WTC11 (cell line): ENCODE data around the gene RNF150. TPM values are rescaled to one million over a fixed set of nuclear protein-coding genes. Genes with fewer than 3 reads are reported as not detected.

Source experiments
- ATAC-seq: fragments of 200-7000 bp; cut with Tn5 transposase; 2 replicates; pipeline ENCODE4 v1.10.0; 2021; ENCODE audit warnings: mild to moderate bottlenecking, moderate library complexity
- CTCF ChIA-PET: fragments of 300-600 bp; sonication (Branson Sonifier 250); formaldehyde crosslinking; loops from one replicate; lab custom pipeline; 2021; ENCODE audit warnings: antibody characterized with exemption; lab: Charles Lee
- POLR2A ChIA-PET: fragments of 350-600 bp; sonication (Branson Sonifier 250); formaldehyde crosslinking; loops from one replicate; lab custom pipeline; 2021; ENCODE audit warnings: antibody characterized with exemption; lab: Charles Lee
- DNase-seq: peaks from one replicate; pipeline ENCODE4 v3.0.0; 2021; ENCODE audit warnings: low spot score
- H3K27ac Mint-ChIP-seq: 2 replicates; pipeline ENCODE4 v1.8.0; 2021; ENCODE audit warnings: mixed read lengths
- H3K27me3 Mint-ChIP-seq: 2 replicates; pipeline ENCODE4 v1.8.0; 2021; ENCODE audit warnings: low read depth, mild to moderate bottlenecking, moderate library complexity, mixed read lengths
- H3K36me3 Mint-ChIP-seq: 2 replicates; pipeline ENCODE4 v1.8.0; 2021; ENCODE audit warnings: mixed read lengths
- H3K4me1 Mint-ChIP-seq: 2 replicates; pipeline ENCODE4 v1.8.0; 2022; ENCODE audit warnings: mixed read lengths
- H3K4me3 Mint-ChIP-seq: 2 replicates; pipeline ENCODE4 v1.8.0; 2021; ENCODE audit warnings: mild to moderate bottlenecking, moderate library complexity, mixed read lengths
- H3K9me3 Mint-ChIP-seq: 2 replicates; pipeline ENCODE4 v1.8.0; 2021; ENCODE audit warnings: mixed read lengths
- ATF1 ChIP-seq: sonication (generic); formaldehyde crosslinking; IDR thresholded peaks from 2 replicates; pipeline ENCODE4 v1.8.1; 2023; ENCODE audit warnings: mild to moderate bottlenecking, moderate library complexity, missing genetic modification reagents
- ETV6 ChIP-seq: sonication (generic); formaldehyde crosslinking; IDR thresholded peaks from 2 replicates; pipeline ENCODE4 v1.8.1; 2022; ENCODE audit warnings: mild to moderate bottlenecking, missing genetic modification reagents
- GTF2I ChIP-seq: fragments of 250-450 bp; sonication (Bioruptor Pico); conservative IDR thresholded peaks from 2 replicates; pipeline ENCODE4 v1.4.0; 2021; ENCODE audit warnings: mild to moderate bottlenecking
- MXD4 ChIP-seq: fragments of 250-450 bp; sonication (Bioruptor Pico); IDR thresholded peaks from 2 replicates; pipeline ENCODE4 v1.8.0; 2021; ENCODE audit warnings: mild to moderate bottlenecking, moderate library complexity, borderline replicate concordance
- NFATC4 ChIP-seq: fragments of 250-450 bp; sonication (Bioruptor Pico); IDR thresholded peaks from 2 replicates; pipeline ENCODE4 v1.9.0; 2021; ENCODE audit warnings: mild to moderate bottlenecking
- RELA ChIP-seq: sonication (generic); formaldehyde crosslinking; IDR thresholded peaks from 2 replicates; pipeline ENCODE4 v1.8.1; 2022; ENCODE audit warnings: missing genetic modification reagents, mild to moderate bottlenecking, borderline replicate concordance
- SMAD3 ChIP-seq: sonication (generic); formaldehyde crosslinking; IDR thresholded peaks from 2 replicates; pipeline ENCODE4 v1.8.0; 2022; ENCODE audit warnings: missing genetic modification reagents, mild to moderate bottlenecking, borderline replicate concordance
- ZNF416 ChIP-seq: fragments of 250-450 bp; sonication (Bioruptor Pico); IDR thresholded peaks from 2 replicates; pipeline ENCODE4 v1.9.0; 2021; ENCODE audit warnings: mild to moderate bottlenecking, inconsistent platforms
- total RNA-seq: library from RNA; stranded (reverse); gene quantifications from 3 replicates; pipeline ENCODE4 v1.2.3, GENCODE V29; 2021
- TF ChIP-seq, protein P1 (sequence below): sonication (generic); formaldehyde crosslinking; IDR thresholded peaks from 2 replicates; pipeline ENCODE4 v1.8.1; 2023; ENCODE audit warnings: mild to moderate bottlenecking, missing genetic modification reagents, borderline replicate concordance
- TF ChIP-seq, protein P2 (sequence below): sonication (generic); formaldehyde crosslinking; IDR thresholded peaks from 2 replicates; pipeline ENCODE4 v1.8.1; 2023; ENCODE audit warnings: mild to moderate bottlenecking, moderate library complexity, missing genetic modification reagents
- TF ChIP-seq, protein P3 (sequence below): fragments of 250-450 bp; sonication (Bioruptor Pico); IDR thresholded peaks from 2 replicates; pipeline ENCODE4 v1.8.0; 2021; ENCODE audit warnings: mild to moderate bottlenecking
- TF ChIP-seq, protein P4 (sequence below): sonication (generic); formaldehyde crosslinking; conservative IDR thresholded peaks from 2 replicates; pipeline ENCODE4 v1.8.1; 2023; ENCODE audit warnings: mild to moderate bottlenecking, low read depth, missing genetic modification reagents, moderate library complexity
- TF ChIP-seq, protein P5 (sequence below): sonication (generic); formaldehyde crosslinking; IDR thresholded peaks from 2 replicates; pipeline ENCODE4 v1.8.1; 2022; ENCODE audit warnings: mild to moderate bottlenecking, moderate library complexity, missing genetic modification reagents
- TF ChIP-seq, protein P6 (sequence below): sonication (generic); formaldehyde crosslinking; IDR thresholded peaks from 2 replicates; pipeline ENCODE4 v1.8.0; 2022; ENCODE audit warnings: missing genetic modification reagents
- TF ChIP-seq, protein P7 (sequence below): sonication (generic); formaldehyde crosslinking; IDR thresholded peaks from 2 replicates; pipeline ENCODE4 v1.8.0; 2022; ENCODE audit warnings: mild to moderate bottlenecking, missing genetic modification reagents
- TF ChIP-seq, protein P8 (sequence below): sonication (generic); formaldehyde crosslinking; IDR thresholded peaks from 2 replicates; pipeline ENCODE4 v1.8.0; 2022; ENCODE audit warnings: mild to moderate bottlenecking, missing genetic modification reagents

Gene RNF150
- total RNA-seq, 1 experiment from 2014 or later, result 5.9 TPM

DNA sequence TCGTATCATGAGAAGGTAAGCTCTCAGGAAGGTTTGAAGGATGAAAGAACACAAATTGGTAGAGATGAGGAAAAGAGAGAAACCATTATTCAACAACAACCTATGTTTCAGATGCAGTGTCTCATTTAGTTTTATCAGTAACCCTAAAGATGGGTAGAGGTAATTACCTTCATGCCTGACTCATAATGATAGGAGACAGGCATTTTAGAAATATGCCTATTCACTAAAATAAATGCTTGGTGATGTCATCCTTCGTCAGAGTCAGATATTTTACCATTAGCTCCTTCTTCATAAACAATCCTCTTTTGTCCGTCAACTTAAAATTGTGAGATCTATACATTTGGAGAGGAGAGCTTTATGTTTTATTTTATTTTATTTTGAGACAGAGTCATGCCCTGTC is 21.5 kb upstream of the RNF150 start:
- TF ChIP-seq, protein P1, sequence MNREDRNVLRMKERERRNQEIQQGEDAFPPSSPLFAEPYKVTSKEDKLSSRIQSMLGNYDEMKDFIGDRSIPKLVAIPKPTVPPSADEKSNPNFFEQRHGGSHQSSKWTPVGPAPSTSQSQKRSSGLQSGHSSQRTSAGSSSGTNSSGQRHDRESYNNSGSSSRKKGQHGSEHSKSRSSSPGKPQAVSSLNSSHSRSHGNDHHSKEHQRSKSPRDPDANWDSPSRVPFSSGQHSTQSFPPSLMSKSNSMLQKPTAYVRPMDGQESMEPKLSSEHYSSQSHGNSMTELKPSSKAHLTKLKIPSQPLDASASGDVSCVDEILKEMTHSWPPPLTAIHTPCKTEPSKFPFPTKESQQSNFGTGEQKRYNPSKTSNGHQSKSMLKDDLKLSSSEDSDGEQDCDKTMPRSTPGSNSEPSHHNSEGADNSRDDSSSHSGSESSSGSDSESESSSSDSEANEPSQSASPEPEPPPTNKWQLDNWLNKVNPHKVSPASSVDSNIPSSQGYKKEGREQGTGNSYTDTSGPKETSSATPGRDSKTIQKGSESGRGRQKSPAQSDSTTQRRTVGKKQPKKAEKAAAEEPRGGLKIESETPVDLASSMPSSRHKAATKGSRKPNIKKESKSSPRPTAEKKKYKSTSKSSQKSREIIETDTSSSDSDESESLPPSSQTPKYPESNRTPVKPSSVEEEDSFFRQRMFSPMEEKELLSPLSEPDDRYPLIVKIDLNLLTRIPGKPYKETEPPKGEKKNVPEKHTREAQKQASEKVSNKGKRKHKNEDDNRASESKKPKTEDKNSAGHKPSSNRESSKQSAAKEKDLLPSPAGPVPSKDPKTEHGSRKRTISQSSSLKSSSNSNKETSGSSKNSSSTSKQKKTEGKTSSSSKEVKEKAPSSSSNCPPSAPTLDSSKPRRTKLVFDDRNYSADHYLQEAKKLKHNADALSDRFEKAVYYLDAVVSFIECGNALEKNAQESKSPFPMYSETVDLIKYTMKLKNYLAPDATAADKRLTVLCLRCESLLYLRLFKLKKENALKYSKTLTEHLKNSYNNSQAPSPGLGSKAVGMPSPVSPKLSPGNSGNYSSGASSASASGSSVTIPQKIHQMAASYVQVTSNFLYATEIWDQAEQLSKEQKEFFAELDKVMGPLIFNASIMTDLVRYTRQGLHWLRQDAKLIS (CRISPR knock-in tag), result no peak
- TF ChIP-seq SMAD3 (CRISPR knock-in tag), result no peak
- no peaks in the 10 kb centered on the region for H3K9me3 Mint-ChIP-seq
- no peak overlapping the region for H3K27ac Mint-ChIP-seq
- no peaks in the 10 kb centered on the region for H3K4me1 Mint-ChIP-seq
- no peaks in the 10 kb centered on the region for H3K36me3 Mint-ChIP-seq
- no peaks in the 10 kb centered on the region for H3K27me3 Mint-ChIP-seq
- ChIA-PET POLR2A (no interaction called here), CTCF (no interaction called here)
- ATAC-seq (no peak), DNase-seq (no peak)
- no peak overlapping the region for H3K4me3 Mint-ChIP-seq

DNA sequence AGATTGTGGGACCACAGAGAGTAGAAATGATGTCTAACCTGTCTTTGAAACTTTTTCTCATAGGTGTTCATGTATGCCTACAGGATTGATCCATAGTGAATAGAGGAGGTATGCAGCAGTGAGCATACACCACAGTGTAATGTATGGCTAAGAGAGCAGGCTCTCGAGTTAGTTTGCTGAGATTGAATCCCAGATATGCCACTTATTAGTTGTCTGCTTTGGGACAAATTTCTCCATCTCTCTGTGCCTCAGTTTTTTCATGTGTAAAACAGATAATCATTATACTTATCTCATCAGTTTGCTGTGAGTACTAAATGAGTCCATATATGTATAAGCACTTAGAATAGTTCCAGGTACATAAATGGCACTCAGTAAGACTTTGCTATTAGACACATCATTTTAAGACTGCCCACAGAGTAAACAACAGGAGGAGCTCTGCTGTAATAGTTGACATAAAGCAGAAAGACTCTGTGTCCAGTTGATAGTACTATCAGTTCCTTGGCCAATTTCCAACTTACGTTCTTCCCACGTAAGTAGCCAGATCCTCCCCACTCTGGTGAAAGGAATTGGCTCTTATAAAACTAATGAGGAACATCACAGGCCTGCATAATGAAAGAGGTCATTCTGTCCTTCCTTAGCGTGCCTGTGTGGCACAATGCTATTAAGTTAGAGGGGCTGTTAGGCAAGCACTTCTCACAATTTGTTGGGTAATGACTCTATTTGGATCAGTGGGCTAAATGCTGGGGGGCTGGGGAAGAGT is 20.7 kb upstream of the RNF150 start:
- ChIA-PET CTCF (no interaction called here), POLR2A (no interaction called here)
- Mint-ChIP-seq H3K9me3 (no peaks in the 10 kb centered on the region), H3K27me3 (no peaks in the 10 kb centered on the region), H3K36me3 (no peaks in the 10 kb centered on the region), H3K4me3 (no peak overlapping the region), H3K27ac (no peak overlapping the region), H3K4me1 (no peaks in the 10 kb centered on the region)
- DNase-seq (no peak), ATAC-seq (no peak)
- TF ChIP-seq RELA (no peak), NFATC4 (no peak), GTF2I (CRISPR knock-in tag) (no peak), ATF1 (CRISPR knock-in tag) (no peak), ETV6 (CRISPR knock-in tag) (no peak), ZNF416 (no peak), MXD4 (CRISPR knock-in tag) (no peak)
- TF ChIP-seq, protein P2, sequence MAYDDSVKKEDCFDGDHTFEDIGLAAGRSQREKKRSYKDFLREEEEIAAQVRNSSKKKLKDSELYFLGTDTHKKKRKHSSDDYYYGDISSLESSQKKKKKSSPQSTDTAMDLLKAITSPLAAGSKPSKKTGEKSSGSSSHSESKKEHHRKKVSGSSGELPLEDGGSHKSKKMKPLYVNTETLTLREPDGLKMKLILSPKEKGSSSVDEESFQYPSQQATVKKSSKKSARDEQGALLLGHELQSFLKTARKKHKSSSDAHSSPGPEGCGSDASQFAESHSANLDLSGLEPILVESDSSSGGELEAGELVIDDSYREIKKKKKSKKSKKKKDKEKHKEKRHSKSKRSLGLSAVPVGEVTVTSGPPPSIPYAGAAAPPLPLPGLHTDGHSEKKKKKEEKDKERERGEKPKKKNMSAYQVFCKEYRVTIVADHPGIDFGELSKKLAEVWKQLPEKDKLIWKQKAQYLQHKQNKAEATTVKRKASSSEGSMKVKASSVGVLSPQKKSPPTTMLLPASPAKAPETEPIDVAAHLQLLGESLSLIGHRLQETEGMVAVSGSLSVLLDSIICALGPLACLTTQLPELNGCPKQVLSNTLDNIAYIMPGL (CRISPR knock-in tag), result no peak
- TF ChIP-seq, protein P3, sequence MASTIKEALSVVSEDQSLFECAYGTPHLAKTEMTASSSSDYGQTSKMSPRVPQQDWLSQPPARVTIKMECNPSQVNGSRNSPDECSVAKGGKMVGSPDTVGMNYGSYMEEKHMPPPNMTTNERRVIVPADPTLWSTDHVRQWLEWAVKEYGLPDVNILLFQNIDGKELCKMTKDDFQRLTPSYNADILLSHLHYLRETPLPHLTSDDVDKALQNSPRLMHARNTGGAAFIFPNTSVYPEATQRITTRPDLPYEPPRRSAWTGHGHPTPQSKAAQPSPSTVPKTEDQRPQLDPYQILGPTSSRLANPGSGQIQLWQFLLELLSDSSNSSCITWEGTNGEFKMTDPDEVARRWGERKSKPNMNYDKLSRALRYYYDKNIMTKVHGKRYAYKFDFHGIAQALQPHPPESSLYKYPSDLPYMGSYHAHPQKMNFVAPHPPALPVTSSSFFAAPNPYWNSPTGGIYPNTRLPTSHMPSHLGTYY (CRISPR knock-in tag), result no peak
- TF ChIP-seq, protein P4, sequence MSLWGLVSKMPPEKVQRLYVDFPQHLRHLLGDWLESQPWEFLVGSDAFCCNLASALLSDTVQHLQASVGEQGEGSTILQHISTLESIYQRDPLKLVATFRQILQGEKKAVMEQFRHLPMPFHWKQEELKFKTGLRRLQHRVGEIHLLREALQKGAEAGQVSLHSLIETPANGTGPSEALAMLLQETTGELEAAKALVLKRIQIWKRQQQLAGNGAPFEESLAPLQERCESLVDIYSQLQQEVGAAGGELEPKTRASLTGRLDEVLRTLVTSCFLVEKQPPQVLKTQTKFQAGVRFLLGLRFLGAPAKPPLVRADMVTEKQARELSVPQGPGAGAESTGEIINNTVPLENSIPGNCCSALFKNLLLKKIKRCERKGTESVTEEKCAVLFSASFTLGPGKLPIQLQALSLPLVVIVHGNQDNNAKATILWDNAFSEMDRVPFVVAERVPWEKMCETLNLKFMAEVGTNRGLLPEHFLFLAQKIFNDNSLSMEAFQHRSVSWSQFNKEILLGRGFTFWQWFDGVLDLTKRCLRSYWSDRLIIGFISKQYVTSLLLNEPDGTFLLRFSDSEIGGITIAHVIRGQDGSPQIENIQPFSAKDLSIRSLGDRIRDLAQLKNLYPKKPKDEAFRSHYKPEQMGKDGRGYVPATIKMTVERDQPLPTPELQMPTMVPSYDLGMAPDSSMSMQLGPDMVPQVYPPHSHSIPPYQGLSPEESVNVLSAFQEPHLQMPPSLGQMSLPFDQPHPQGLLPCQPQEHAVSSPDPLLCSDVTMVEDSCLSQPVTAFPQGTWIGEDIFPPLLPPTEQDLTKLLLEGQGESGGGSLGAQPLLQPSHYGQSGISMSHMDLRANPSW (CRISPR knock-in tag), result no peak
- TF ChIP-seq, protein P5, sequence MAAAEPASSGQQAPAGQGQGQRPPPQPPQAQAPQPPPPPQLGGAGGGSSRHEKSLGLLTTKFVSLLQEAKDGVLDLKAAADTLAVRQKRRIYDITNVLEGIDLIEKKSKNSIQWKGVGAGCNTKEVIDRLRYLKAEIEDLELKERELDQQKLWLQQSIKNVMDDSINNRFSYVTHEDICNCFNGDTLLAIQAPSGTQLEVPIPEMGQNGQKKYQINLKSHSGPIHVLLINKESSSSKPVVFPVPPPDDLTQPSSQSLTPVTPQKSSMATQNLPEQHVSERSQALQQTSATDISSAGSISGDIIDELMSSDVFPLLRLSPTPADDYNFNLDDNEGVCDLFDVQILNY (CRISPR knock-in tag), result no peak
- TF ChIP-seq, protein P6, sequence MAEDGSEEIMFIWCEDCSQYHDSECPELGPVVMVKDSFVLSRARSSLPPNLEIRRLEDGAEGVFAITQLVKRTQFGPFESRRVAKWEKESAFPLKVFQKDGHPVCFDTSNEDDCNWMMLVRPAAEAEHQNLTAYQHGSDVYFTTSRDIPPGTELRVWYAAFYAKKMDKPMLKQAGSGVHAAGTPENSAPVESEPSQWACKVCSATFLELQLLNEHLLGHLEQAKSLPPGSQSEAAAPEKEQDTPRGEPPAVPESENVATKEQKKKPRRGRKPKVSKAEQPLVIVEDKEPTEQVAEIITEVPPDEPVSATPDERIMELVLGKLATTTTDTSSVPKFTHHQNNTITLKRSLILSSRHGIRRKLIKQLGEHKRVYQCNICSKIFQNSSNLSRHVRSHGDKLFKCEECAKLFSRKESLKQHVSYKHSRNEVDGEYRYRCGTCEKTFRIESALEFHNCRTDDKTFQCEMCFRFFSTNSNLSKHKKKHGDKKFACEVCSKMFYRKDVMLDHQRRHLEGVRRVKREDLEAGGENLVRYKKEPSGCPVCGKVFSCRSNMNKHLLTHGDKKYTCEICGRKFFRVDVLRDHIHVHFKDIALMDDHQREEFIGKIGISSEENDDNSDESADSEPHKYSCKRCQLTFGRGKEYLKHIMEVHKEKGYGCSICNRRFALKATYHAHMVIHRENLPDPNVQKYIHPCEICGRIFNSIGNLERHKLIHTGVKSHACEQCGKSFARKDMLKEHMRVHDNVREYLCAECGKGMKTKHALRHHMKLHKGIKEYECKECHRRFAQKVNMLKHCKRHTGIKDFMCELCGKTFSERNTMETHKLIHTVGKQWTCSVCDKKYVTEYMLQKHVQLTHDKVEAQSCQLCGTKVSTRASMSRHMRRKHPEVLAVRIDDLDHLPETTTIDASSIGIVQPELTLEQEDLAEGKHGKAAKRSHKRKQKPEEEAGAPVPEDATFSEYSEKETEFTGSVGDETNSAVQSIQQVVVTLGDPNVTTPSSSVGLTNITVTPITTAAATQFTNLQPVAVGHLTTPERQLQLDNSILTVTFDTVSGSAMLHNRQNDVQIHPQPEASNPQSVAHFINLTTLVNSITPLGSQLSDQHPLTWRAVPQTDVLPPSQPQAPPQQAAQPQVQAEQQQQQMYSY (CRISPR knock-in tag), result no peak
- TF ChIP-seq, protein P7, sequence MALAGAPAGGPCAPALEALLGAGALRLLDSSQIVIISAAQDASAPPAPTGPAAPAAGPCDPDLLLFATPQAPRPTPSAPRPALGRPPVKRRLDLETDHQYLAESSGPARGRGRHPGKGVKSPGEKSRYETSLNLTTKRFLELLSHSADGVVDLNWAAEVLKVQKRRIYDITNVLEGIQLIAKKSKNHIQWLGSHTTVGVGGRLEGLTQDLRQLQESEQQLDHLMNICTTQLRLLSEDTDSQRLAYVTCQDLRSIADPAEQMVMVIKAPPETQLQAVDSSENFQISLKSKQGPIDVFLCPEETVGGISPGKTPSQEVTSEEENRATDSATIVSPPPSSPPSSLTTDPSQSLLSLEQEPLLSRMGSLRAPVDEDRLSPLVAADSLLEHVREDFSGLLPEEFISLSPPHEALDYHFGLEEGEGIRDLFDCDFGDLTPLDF (CRISPR knock-in tag), result no peak
- TF ChIP-seq, protein P8, sequence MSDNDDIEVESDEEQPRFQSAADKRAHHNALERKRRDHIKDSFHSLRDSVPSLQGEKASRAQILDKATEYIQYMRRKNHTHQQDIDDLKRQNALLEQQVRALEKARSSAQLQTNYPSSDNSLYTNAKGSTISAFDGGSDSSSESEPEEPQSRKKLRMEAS, result no peak
- TF ChIP-seq, all 79 proteins: peak for 0
